Panc1 (cell line): ENCODE results near the gene KRTAP10-4. TPM values are rescaled to one million over a fixed set of nuclear protein-coding genes. Genes with fewer than 3 reads are reported as not detected.

ENCODE experiments used
- ATAC-seq: fragments of 200-7000 bp; cut with Tn5 transposase; 2 replicates; pipeline ENCODE4 v1.9.1; 2020; ENCODE audit warnings: mild to moderate bottlenecking, moderate library complexity
- BruUV-seq: library from RNA; stranded (reverse); fragments of 400-500 nt; replicated peaks from 2 replicates; lab custom pipeline; 2021; lab: Mats Ljungman, UMichigan
- CTCF ChIA-PET: fragments of 300-600 bp; sonication (Branson Sonifier 250); formaldehyde crosslinking; loops from one replicate; lab custom pipeline; 2022; ENCODE audit warnings: antibody characterized with exemption; lab: Charles Lee
- POLR2A ChIA-PET: fragments of 300-600 bp; sonication (Branson Sonifier 250); formaldehyde crosslinking; loops from one replicate; lab custom pipeline; 2022; ENCODE audit warnings: antibody characterized with exemption; lab: Charles Lee
- DNase-seq: peaks from one replicate; pipeline ENCODE4 v3.0.0-alpha.2; 2010; ENCODE audit warnings: low read depth, low spot score
- H3K27ac ChIP-seq: 2 replicates; pipeline ENCODE4 v1.5.1; 2011; ENCODE audit warnings: mild to moderate bottlenecking, low read length, inconsistent platforms
- H3K27me3 ChIP-seq: fragments of 200-500 bp; sonication (Bioruptor generic); 2 replicates; pipeline ENCODE4 v1.6.0; 2014; ENCODE audit warnings: low read length, inconsistent platforms; ENCODE audit not compliant: control insufficient read depth, insufficient read depth
- H3K36me3 ChIP-seq: fragments of 200-500 bp; sonication (Bioruptor generic); 2 replicates; pipeline ENCODE4 v1.5.1; 2014; ENCODE audit warnings: inconsistent platforms, mild to moderate bottlenecking, low read length, moderate library complexity; ENCODE audit not compliant: control insufficient read depth, insufficient read depth
- H3K4me1 ChIP-seq: 2 replicates; pipeline ENCODE4 v1.5.1; 2011; ENCODE audit warnings: inconsistent platforms, mild to moderate bottlenecking, low read length, moderate library complexity; ENCODE audit not compliant: control insufficient read depth, insufficient read depth
- H3K4me3 ChIP-seq, 2 experiments: 2 replicates each; pipeline ENCODE4 v1.5.1; 2011 to 2012; ENCODE audit warnings: low read depth in 2 of 2, low read length in 2 of 2, mild to moderate bottlenecking in 2 of 2, inconsistent platforms in 1 of 2, moderate library complexity in 1 of 2
- H3K9me3 ChIP-seq: fragments of 200-500 bp; sonication (Bioruptor generic); 2 replicates; pipeline ENCODE4 v1.5.1; 2014; ENCODE audit warnings: low read depth, mild to moderate bottlenecking, inconsistent platforms, low read length, moderate library complexity; ENCODE audit not compliant: control insufficient read depth, insufficient read depth
- POLR2AphosphoS5 ChIP-seq: IDR thresholded peaks from 2 replicates; pipeline ENCODE4 v1.6.1; 2012; ENCODE audit warnings: mild to moderate bottlenecking, low read depth, low read length, moderate library complexity
- SIN3A ChIP-seq: IDR thresholded peaks from 2 replicates; pipeline ENCODE4 v1.6.1; 2012; ENCODE audit warnings: low read depth, mild to moderate bottlenecking, low read length, moderate library complexity, borderline replicate concordance; ENCODE audit not compliant: insufficient read depth
- TCF7L2 ChIP-seq: IDR thresholded peaks from 2 replicates; pipeline ENCODE4 v1.6.1; 2011; ENCODE audit warnings: mild to moderate bottlenecking, low read depth, low read length, inconsistent platforms
- in situ Hi-C: cut with HindIII; loops from 2 replicates; pipeline ENCODE4 v1.10.0; 2016; ENCODE audit warnings: low sequenced_read_pairs, low pct_unique_long_range_greater_than_20kb
- intact Hi-C: fragments of 100-400 bp; cut with micrococcal nuclease; formaldehyde crosslinking; loops from one replicate; pipeline ENCODE4 v1.10.0; 2022; ENCODE audit not compliant: unreplicated experiment
- total RNA-seq: library from RNA; stranded (reverse); gene quantifications from one replicate; pipeline ENCODE4 v1.2.1, GENCODE V29; 2021; ENCODE audit not compliant: unreplicated experiment
- TF ChIP-seq, protein P1 (sequence below): fragments of 450-650 bp; IDR thresholded peaks from 2 replicates; pipeline ENCODE4 v1.5.1; 2017; ENCODE audit warnings: mild to moderate bottlenecking
- TF ChIP-seq, protein P2 (sequence below), 2 experiments: IDR thresholded peaks; 2 replicates each; pipeline ENCODE4 v1.6.1; 2011 to 2012; ENCODE audit warnings: low read depth in 2 of 2, control low read depth in 1 of 2, low read length in 1 of 2, mild to moderate bottlenecking in 1 of 2, moderate library complexity in 1 of 2; ENCODE audit not compliant: insufficient read depth in 1 of 2

Gene KRTAP10-4
- total RNA-seq, 1 experiment from 2014 or later, result not detected

DNA sequence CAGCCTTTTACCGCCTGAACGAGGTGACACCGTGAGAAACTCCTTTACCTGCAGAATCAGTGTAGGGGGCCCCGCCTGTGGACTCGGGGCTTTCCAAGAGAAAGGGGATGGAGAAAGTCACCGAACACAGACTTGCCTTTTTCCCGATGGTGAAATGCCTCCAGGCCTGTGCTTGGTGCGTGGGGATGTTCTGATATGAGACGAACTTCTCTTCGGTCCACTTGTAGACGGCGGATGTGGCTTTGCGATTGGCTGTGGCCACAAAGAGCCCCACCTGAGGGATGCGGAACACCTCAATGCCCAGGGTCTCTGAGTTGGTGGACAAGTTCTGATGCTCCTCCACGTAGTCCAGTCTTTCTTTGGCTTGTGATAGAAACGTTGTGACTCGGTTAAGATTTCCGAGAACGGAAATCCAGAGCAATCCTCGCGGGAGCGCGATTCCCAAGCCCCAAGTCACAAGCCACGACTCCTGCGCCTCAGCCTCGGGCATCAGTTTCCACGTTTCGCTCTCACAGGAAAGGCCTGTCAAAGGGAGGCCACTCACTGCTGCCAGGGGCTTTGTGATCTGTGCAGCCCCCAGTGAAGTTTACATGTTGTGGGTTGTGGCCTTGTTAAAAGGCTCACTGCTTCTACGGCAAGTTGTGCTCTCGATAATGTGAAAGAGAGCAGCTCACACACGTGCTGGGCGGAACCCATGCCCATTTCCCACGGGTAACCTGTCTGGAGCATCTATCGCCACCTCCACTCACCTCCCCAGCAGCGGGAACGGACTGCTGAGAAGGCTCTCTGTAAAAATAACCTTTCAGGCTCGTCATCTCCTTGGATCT, 46.2 kb upstream of the KRTAP10-4 start:
- CTCF ChIA-PET, result no interaction called here
- Histone ChIP-seq H3K36me3 (no peaks in the 10 kb centered on the region), H3K27me3 (no peaks in the 10 kb centered on the region), H3K4me1 (no peaks in the 10 kb centered on the region), H3K4me3 (no peak overlapping the region), H3K9me3 (no peaks in the 10 kb centered on the region), H3K27ac (no peak overlapping the region)
- no TSS peak for BruUV-seq
- no peak for DNase-seq
- POLR2A ChIA-PET, result no interaction called here
- ATAC-seq, result no peak
- intact Hi-C loops (no loop called here), in situ Hi-C loops (no loop called here)
- no peak for TF ChIP-seq SIN3A
- TF ChIP-seq POLR2AphosphoS5, result no peak
- TF ChIP-seq TCF7L2, result no peak
- TF ChIP-seq, protein P1, sequence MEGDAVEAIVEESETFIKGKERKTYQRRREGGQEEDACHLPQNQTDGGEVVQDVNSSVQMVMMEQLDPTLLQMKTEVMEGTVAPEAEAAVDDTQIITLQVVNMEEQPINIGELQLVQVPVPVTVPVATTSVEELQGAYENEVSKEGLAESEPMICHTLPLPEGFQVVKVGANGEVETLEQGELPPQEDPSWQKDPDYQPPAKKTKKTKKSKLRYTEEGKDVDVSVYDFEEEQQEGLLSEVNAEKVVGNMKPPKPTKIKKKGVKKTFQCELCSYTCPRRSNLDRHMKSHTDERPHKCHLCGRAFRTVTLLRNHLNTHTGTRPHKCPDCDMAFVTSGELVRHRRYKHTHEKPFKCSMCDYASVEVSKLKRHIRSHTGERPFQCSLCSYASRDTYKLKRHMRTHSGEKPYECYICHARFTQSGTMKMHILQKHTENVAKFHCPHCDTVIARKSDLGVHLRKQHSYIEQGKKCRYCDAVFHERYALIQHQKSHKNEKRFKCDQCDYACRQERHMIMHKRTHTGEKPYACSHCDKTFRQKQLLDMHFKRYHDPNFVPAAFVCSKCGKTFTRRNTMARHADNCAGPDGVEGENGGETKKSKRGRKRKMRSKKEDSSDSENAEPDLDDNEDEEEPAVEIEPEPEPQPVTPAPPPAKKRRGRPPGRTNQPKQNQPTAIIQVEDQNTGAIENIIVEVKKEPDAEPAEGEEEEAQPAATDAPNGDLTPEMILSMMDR, result no peak
- TF ChIP-seq, protein P2, sequence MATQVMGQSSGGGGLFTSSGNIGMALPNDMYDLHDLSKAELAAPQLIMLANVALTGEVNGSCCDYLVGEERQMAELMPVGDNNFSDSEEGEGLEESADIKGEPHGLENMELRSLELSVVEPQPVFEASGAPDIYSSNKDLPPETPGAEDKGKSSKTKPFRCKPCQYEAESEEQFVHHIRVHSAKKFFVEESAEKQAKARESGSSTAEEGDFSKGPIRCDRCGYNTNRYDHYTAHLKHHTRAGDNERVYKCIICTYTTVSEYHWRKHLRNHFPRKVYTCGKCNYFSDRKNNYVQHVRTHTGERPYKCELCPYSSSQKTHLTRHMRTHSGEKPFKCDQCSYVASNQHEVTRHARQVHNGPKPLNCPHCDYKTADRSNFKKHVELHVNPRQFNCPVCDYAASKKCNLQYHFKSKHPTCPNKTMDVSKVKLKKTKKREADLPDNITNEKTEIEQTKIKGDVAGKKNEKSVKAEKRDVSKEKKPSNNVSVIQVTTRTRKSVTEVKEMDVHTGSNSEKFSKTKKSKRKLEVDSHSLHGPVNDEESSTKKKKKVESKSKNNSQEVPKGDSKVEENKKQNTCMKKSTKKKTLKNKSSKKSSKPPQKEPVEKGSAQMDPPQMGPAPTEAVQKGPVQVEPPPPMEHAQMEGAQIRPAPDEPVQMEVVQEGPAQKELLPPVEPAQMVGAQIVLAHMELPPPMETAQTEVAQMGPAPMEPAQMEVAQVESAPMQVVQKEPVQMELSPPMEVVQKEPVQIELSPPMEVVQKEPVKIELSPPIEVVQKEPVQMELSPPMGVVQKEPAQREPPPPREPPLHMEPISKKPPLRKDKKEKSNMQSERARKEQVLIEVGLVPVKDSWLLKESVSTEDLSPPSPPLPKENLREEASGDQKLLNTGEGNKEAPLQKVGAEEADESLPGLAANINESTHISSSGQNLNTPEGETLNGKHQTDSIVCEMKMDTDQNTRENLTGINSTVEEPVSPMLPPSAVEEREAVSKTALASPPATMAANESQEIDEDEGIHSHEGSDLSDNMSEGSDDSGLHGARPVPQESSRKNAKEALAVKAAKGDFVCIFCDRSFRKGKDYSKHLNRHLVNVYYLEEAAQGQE (IDR thresholded peaks at IDR 0.05; ENCODE audit: insufficient read depth in 1 of 2, low read depth in 2 of 2, low read length in 1 of 2), result no peak

DNA sequence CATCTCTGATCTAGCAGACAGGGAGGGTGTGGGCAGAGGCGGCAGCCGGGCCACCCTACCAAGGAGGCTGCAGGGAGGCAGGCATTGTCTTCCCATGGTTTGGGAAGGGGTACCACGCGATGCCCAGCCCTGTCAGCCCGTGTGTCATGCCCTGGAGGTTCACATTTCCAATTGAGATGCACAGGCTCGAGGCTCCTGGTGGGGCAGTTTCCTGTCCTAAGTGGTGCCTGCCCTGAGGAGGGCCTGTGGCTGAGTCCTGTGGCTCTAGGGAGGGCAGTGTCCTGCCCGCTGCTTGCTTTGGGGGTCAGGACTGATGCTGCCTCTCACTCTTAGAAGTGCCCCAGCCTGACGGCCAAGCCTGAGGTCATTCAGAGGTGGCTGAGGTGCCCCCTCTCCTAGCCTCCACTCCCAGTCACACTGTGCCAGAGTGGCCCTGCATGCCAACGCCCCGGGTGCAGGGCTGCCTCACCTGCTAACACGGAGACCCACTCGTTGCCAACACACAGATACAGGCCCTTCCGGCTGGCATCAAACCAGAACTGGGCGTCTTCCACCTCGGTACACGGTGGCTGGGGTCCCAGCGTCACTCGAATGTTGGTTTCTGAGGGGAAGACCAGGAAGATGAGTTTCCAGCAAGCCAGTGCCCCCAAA, 45.4 kb upstream of the KRTAP10-4 start:
- no peak for TF ChIP-seq TCF7L2
- TF ChIP-seq, protein P1, result no peak
- CTCF ChIA-PET, result no interaction called here
- H3K4me3 ChIP-seq, result no peak overlapping the region
- H3K27me3 ChIP-seq, result no peaks in the 10 kb centered on the region
- H3K9me3 ChIP-seq, result no peaks in the 10 kb centered on the region
- H3K4me1 ChIP-seq, result no peaks in the 10 kb centered on the region
- POLR2A ChIA-PET, result no interaction called here
- H3K27ac ChIP-seq, result no peak overlapping the region
- no peaks in the 10 kb centered on the region for H3K36me3 ChIP-seq
- no peak for ATAC-seq
- no TSS peak for BruUV-seq
- DNase-seq, result no peak
- intact Hi-C loops, result no loop called here
- in situ Hi-C loops, result no loop called here
